ENCODE measurements around the gene CACFD1. TPM values are rescaled to one million over a fixed set of nuclear protein-coding genes. Genes with fewer than 3 reads are reported as not detected.

Gene CACFD1
- total RNA-seq, 2 experiments from 2014 or later: 1.3 to 1.4 TPM

- Mint-ChIP-seq H3K9me3 (no peaks in the 10 kb centered on the region), H3K4me1 (ENCODE audit: low read depth) (peaks cover 5% of the 10 kb centered on the region), H3K27me3 (no peaks in the 10 kb centered on the region), H3K27ac (no peak overlapping the region), H3K36me3 (ENCODE audit: low read depth) (no peaks in the 10 kb centered on the region), H3K4me3 (no peak overlapping the region)
- no peak for TF ChIP-seq CTCF (IDR thresholded peaks at IDR 0.05)
- ChIA-PET CTCF (no interaction called here), POLR2A (no interaction called here)
- ATAC-seq (peak; percentile 75), DNase-seq (peak; percentile 44)
- intact Hi-C loops (cut with micrococcal nuclease): no loop called here
Measured at GRCh38 chr9:133439337-133439736, 20.4 kb upstream of the CACFD1 start.

- ATAC-seq (peak; percentile 51), DNase-seq (no peak)
- H3K27me3 Mint-ChIP-seq: no peaks in the 10 kb centered on the region
- peaks cover 5% of the 10 kb centered on the region for H3K4me1 Mint-ChIP-seq (ENCODE audit: low read depth)
- H3K9me3 Mint-ChIP-seq: no peaks in the 10 kb centered on the region
- intact Hi-C loops (cut with micrococcal nuclease): no loop called here
- no peak overlapping the region for H3K4me3 Mint-ChIP-seq
- no peak for TF ChIP-seq CTCF (IDR thresholded peaks at IDR 0.05)
- H3K36me3 Mint-ChIP-seq (ENCODE audit: low read depth): no peaks in the 10 kb centered on the region
- CTCF ChIA-PET: interaction anchor here (1.4 kb wide), 1 partner anchor 24 kb away, joined by 4 read pairs; no protein-coding TSS in a partner anchor
- POLR2A ChIA-PET: no interaction called here
- H3K27ac Mint-ChIP-seq: no peak overlapping the region
Measured at GRCh38 chr9:133440874-133441273, 18.9 kb upstream of the CACFD1 start.

GRCh38 chr9:133441571-133441970, 18.2 kb upstream of the CACFD1 start:
- Mint-ChIP-seq H3K27ac (no peak overlapping the region), H3K4me3 (no peak overlapping the region), H3K36me3 (ENCODE audit: low read depth) (no peaks in the 10 kb centered on the region), H3K27me3 (no peaks in the 10 kb centered on the region), H3K4me1 (ENCODE audit: low read depth) (peaks cover 5% of the 10 kb centered on the region), H3K9me3 (no peaks in the 10 kb centered on the region)
- ATAC-seq (no peak), DNase-seq (no peak)
- ChIA-PET POLR2A (interaction anchor here (0.7 kb wide), 1 partner anchor 1962 kb away, joined by 3 read pairs; no protein-coding TSS in a partner anchor), CTCF (interaction anchor here (1.4 kb wide), 1 partner anchor 25 kb away, joined by 4 read pairs; no protein-coding TSS in a partner anchor)
- intact Hi-C loops (cut with micrococcal nuclease): no loop called here
- no peak for TF ChIP-seq CTCF (IDR thresholded peaks at IDR 0.05)

DNA sequence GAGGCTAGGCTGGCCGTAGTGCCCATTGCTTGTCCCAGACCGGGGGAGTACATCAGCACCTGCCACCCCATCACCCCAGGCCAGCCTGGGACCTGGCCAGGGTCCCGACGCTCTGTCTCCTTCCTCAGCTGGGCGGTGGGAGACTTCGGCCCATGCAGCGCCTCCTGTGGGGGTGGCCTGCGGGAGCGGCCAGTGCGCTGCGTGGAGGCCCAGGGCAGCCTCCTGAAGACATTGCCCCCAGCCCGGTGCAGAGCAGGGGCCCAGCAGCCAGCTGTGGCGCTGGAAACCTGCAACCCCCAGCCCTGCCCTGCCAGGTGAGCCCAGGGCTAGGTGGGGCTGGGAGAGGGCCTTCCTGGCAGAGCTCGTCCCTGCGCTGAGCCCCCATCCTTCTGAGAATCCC, 16.5 kb upstream of the CACFD1 start:
- CTCF ChIA-PET: no interaction called here

DNA sequence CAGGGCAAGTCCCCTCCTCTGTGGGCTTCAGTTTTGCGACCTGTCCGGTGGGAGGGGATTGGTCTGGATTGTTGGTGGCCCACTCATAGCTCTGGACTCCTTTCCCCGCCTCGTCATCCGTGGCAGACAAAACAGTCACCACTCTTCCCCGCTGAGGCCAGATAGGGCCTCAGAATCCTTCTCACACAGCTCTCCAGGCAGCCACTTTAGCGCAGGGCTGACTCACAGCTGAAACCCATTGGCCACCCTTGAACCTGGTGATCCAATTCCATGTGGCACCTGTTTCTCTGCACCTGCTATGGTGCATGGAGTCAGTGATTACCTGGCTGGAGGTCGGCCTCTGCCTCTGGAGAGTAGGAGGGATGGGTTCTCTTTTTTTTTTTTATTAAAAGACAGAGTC, 15.8 kb upstream of the CACFD1 start:
- Mint-ChIP-seq H3K36me3 (ENCODE audit: low read depth) (no peaks in the 10 kb centered on the region), H3K27me3 (no peaks in the 10 kb centered on the region), H3K27ac (no peak overlapping the region), H3K4me3 (no peak overlapping the region), H3K4me1 (ENCODE audit: low read depth) (peaks cover 5% of the 10 kb centered on the region), H3K9me3 (no peaks in the 10 kb centered on the region)
- no peak for ATAC-seq
- intact Hi-C loops (cut with micrococcal nuclease): no loop called here
- TF ChIP-seq CTCF (IDR thresholded peaks at IDR 0.05): no peak
- ChIA-PET POLR2A (no interaction called here), CTCF (no interaction called here)
- no peak for DNase-seq

More for the DNA sequence above, 16.5 kb upstream of the CACFD1 start:
- H3K36me3 Mint-ChIP-seq (ENCODE audit: low read depth): no peaks in the 10 kb centered on the region
- ATAC-seq (no peak), DNase-seq (no peak)
- H3K4me3 Mint-ChIP-seq: no peak overlapping the region
- H3K4me1 Mint-ChIP-seq (ENCODE audit: low read depth): peaks cover 5% of the 10 kb centered on the region
- POLR2A ChIA-PET: no interaction called here
- no peak for TF ChIP-seq CTCF (IDR thresholded peaks at IDR 0.05)
- H3K9me3 Mint-ChIP-seq: no peaks in the 10 kb centered on the region
- no peaks in the 10 kb centered on the region for H3K27me3 Mint-ChIP-seq
- no peak overlapping the region for H3K27ac Mint-ChIP-seq
- intact Hi-C loops (cut with micrococcal nuclease): no loop called here

Measured in activated CD8-positive, alpha-beta T cell treated with anti-CD3 and anti-CD28 coated beads for 36 hours (primary cell).